Lower leg skin (tissue), 3 donors: ENCODE measurements around the gene STIM1.

ENCODE experiments used
- POLR2A ChIP-seq, 2 donors: fragments of 450-650 bp; IDR thresholded peaks; one replicate each; pipeline ENCODE4 v1.6.1; 2016 to 2017; ENCODE audit warnings: antibody characterized with exemption in 2 of 2, mild to moderate bottlenecking in 1 of 2, moderate library complexity in 1 of 2
- TF ChIP-seq, protein P1 (sequence below), 3 donors: fragments of 450-650 bp; IDR thresholded peaks; one replicate each; pipeline ENCODE4 v1.5.1; 2016; ENCODE audit warnings: antibody characterized with exemption in 3 of 3, mild to moderate bottlenecking in 3 of 3, moderate library complexity in 2 of 3

DNA sequence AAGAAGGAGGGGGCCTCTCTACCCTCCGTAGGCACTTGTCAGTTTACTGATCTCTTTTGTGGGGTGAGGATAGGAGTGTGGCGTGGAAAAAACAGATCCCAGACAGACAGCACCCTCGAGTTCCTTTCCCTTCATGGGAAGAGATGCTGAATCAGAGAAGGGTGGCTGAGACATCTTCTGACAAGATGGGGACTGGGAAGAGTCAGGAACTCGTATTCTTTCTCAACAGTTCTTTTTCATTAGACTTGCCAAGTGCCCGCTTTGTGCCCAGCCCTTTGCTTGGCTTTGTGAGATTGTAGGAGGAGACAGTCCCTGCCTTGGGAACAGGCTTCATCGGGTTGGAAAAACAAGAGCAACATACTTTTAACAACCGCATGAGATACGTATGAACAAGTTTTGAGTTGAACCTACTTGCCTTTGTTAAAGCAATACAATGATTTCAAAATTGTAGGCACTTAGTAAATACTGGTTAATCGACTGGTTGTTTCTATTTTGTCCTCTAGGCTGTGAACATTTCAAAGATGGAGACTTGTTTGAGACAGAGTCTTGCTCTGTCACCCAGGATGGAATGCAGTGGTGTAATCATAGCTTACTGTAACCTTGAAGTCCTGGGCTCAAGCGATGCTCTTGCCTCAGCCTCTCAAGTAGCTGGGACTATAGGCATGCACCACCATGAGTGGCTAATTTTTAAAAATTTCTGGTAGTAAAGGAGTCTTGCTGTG, 240.2 kb downstream of the STIM1 start:
- no peak for TF ChIP-seq POLR2A (IDR thresholded peaks at IDR 0.05)
- TF ChIP-seq, protein P1, sequence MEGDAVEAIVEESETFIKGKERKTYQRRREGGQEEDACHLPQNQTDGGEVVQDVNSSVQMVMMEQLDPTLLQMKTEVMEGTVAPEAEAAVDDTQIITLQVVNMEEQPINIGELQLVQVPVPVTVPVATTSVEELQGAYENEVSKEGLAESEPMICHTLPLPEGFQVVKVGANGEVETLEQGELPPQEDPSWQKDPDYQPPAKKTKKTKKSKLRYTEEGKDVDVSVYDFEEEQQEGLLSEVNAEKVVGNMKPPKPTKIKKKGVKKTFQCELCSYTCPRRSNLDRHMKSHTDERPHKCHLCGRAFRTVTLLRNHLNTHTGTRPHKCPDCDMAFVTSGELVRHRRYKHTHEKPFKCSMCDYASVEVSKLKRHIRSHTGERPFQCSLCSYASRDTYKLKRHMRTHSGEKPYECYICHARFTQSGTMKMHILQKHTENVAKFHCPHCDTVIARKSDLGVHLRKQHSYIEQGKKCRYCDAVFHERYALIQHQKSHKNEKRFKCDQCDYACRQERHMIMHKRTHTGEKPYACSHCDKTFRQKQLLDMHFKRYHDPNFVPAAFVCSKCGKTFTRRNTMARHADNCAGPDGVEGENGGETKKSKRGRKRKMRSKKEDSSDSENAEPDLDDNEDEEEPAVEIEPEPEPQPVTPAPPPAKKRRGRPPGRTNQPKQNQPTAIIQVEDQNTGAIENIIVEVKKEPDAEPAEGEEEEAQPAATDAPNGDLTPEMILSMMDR (IDR thresholded peaks at IDR 0.05), result no peak
